NB4 (cell line): ENCODE data around the gene RECK.

Experiments
- POLR2A ChIP-seq: IDR thresholded peaks from 2 replicates; pipeline ENCODE4 v1.6.1; 2011; ENCODE audit warnings: mild to moderate bottlenecking; ENCODE audit not compliant: insufficient read length; ENCODE audit errors: extremely low read depth
- TF ChIP-seq, protein P1 (sequence below): IDR thresholded peaks from one replicate; pipeline ENCODE4 v1.5.1; 2012; ENCODE audit warnings: low read depth, low read length

DNA sequence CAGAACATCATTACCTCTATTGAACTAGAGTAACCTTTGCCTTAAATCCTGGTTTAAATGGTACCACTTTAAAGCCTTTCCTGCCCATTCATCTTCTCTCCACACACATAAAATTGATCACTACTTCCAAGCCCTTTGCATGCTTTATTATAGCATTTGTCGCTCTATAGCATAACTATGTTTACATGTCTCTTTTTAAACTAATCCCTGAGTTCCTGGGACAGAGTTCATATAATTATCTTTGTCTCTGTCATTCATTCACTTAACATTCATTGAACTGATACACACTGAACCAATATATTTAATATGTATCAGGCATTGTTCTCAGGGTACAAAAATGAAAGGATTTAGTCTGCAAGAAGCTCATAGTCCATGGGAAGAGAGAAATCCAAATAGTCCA is 37.3 kb downstream of the RECK start:
- no peak for TF ChIP-seq POLR2A
- TF ChIP-seq, protein P1, sequence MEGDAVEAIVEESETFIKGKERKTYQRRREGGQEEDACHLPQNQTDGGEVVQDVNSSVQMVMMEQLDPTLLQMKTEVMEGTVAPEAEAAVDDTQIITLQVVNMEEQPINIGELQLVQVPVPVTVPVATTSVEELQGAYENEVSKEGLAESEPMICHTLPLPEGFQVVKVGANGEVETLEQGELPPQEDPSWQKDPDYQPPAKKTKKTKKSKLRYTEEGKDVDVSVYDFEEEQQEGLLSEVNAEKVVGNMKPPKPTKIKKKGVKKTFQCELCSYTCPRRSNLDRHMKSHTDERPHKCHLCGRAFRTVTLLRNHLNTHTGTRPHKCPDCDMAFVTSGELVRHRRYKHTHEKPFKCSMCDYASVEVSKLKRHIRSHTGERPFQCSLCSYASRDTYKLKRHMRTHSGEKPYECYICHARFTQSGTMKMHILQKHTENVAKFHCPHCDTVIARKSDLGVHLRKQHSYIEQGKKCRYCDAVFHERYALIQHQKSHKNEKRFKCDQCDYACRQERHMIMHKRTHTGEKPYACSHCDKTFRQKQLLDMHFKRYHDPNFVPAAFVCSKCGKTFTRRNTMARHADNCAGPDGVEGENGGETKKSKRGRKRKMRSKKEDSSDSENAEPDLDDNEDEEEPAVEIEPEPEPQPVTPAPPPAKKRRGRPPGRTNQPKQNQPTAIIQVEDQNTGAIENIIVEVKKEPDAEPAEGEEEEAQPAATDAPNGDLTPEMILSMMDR = no peak
